Natural killer cell treated with Interleukin-12 subunit alpha and Interleukin-12 subunit beta and Interleukin-15 and Interleukin-18, amount 100 ng/mL, for 72 hours (primary cell): ENCODE data around the gene CLEC16A. TPM values are rescaled to one million over a fixed set of nuclear protein-coding genes. Genes with fewer than 3 reads are reported as not detected.

Source experiments
- ATAC-seq, 2 donors: fragments of 150-1000 bp; cut with Tn5 transposase in 1 of 2; sonication (Bioruptor Pico), chemical (Tn5 transposase) in 1 of 2; 2 replicates each; pipeline ENCODE4 v1.10.0; 2021
- DNase-seq: peaks from one replicate; pipeline ENCODE4 v3.0.0; 2022; ENCODE audit warnings: low spot score
- H3K27ac Mint-ChIP-seq, 2 donors: 1 replicate in 1 of 2; 2 replicates in 1 of 2; pipeline ENCODE4 v1.8.0; 2022; ENCODE audit warnings: mixed read lengths in 2 of 2, mild to moderate bottlenecking in 1 of 2, moderate library complexity in 1 of 2
- H3K27me3 Mint-ChIP-seq, 2 donors: 1 replicate in 1 of 2; 2 replicates in 1 of 2; pipeline ENCODE4 v1.8.0; 2022; ENCODE audit warnings: mixed read lengths in 2 of 2
- H3K36me3 Mint-ChIP-seq: one replicate; pipeline ENCODE4 v1.8.0; 2022; ENCODE audit warnings: mixed read lengths
- H3K4me1 Mint-ChIP-seq, 2 donors: 1 replicate in 1 of 2; 2 replicates in 1 of 2; pipeline ENCODE4 v1.8.0; 2022; ENCODE audit warnings: low read depth in 2 of 2, mixed read lengths in 2 of 2, mild to moderate bottlenecking in 1 of 2
- H3K4me3 Mint-ChIP-seq: one replicate; pipeline ENCODE4 v1.8.0; 2022; ENCODE audit warnings: mixed read lengths
- H3K9me3 Mint-ChIP-seq: 2 replicates; pipeline ENCODE4 v1.8.0; 2022; ENCODE audit warnings: mixed read lengths
- total RNA-seq, 2 donors: library from RNA; stranded (reverse); gene quantifications; one replicate each; pipeline ENCODE4 v1.2.3, GENCODE V29; 2022

CLEC16A gene
- total RNA-seq, 2 donors from 2014 or later: 42.5 to 60.2 TPM

DNA sequence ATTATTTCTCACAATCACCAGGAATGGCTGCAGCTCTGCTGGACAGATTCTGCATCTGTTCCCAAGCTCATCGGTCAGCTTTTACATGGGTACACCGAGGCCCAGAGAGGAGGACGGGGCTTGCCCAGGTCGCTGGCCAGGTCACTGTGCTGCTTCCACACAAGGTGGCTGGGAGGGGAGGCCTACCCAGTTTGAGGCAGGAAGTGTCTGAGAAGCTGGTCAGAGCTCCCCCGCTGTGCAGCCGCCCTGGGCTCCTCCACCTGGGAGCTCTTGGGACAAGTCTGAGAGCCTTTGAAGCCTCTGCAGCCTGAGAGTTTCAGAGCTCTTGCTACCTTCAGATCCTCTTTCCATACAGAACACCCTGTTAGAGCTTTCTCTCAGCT is 143.3 kb downstream of the CLEC16A start:
- Mint-ChIP-seq H3K9me3 (no peaks in the 10 kb centered on the region), H3K4me3 (no peak overlapping the region), H3K4me1 (peaks cover 5 to 25% of the 10 kb centered on the region in 2 donors), H3K27ac (peak overlapping the region in 1 of 2 donors; percentile 21), H3K36me3 (no peaks in the 10 kb centered on the region), H3K27me3 (no peaks in the 10 kb centered on the region)
- ATAC-seq (no peak), DNase-seq (no peak)

- no peak overlapping the region for H3K4me3 Mint-ChIP-seq
- DNase-seq (no peak), ATAC-seq (peak in 1 of 2 donors; percentile 8)
- H3K9me3 Mint-ChIP-seq: no peaks in the 10 kb centered on the region
- no peaks in the 10 kb centered on the region for H3K36me3 Mint-ChIP-seq
- H3K27me3 Mint-ChIP-seq: no peaks in the 10 kb centered on the region
- H3K27ac Mint-ChIP-seq: peak overlapping the region in 1 of 2 donors; percentile 21
- peaks cover 6 to 29% of the 10 kb centered on the region in 2 donors for H3K4me1 Mint-ChIP-seq
These were observed 143.8 kb downstream of the CLEC16A start for GRCh38 chr16:11088074-11088730.

- peak overlapping the region in 1 of 2 donors; percentile 79 for H3K27ac Mint-ChIP-seq
- ATAC-seq: peak in 1 of 2 donors; percentile 12
- no peak for DNase-seq
- H3K4me1 Mint-ChIP-seq: peaks cover 13 to 33% of the 10 kb centered on the region in 2 donors
- H3K9me3 Mint-ChIP-seq: no peaks in the 10 kb centered on the region
- H3K4me3 Mint-ChIP-seq: no peak overlapping the region
- H3K36me3 Mint-ChIP-seq: no peaks in the 10 kb centered on the region
- H3K27me3 Mint-ChIP-seq: no peaks in the 10 kb centered on the region
These were observed 144.5 kb downstream of the CLEC16A start for GRCh38 chr16:11088831-11089230.

GRCh38 chr16:11089504-11090124 is 145.2 kb downstream of the CLEC16A start:
- Mint-ChIP-seq H3K4me1 (peaks cover 20 to 37% of the 10 kb centered on the region in 2 donors), H3K4me3 (no peak overlapping the region), H3K27ac (peak overlapping the region in 1 of 2 donors; percentile 79), H3K36me3 (no peaks in the 10 kb centered on the region), H3K9me3 (no peaks in the 10 kb centered on the region), H3K27me3 (no peaks in the 10 kb centered on the region)
- DNase-seq: no peak
- ATAC-seq: no peak

DNA sequence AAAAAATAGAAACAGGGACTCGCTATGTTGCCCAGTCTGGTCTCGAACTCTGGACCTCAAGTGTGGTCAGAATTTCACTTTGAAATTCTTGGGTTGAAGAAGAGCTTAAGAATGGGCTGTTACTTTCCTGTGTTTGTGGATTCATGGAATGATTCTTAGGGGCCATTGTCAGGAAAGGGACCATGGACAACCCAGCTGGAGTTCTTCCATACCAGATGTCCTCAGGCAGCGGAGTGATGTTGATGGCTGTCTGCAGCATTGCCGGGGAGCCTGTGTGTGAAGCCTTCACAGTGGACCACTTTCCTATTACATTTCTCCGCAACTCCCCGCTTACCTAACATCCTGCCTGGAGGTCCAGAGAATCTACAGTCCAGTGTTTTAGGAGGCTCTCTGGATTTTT is 145.9 kb downstream of the CLEC16A start:
- no peak overlapping the region for H3K4me3 Mint-ChIP-seq

GRCh38 chr16:11091021-11091785 is 146.8 kb downstream of the CLEC16A start:
- ATAC-seq (no peak), DNase-seq (no peak)
- H3K9me3 Mint-ChIP-seq: no peaks in the 10 kb centered on the region
- no peaks in the 10 kb centered on the region for H3K36me3 Mint-ChIP-seq
- peaks cover 27 to 45% of the 10 kb centered on the region in 2 donors for H3K4me1 Mint-ChIP-seq
- H3K27ac Mint-ChIP-seq: peak overlapping the region in 1 of 2 donors; percentile 74
- no peak overlapping the region for H3K4me3 Mint-ChIP-seq
- no peaks in the 10 kb centered on the region for H3K27me3 Mint-ChIP-seq

More for the DNA sequence above, 145.9 kb downstream of the CLEC16A start:
- no peaks in the 10 kb centered on the region for H3K27me3 Mint-ChIP-seq
- ATAC-seq: no peak
- peak overlapping the region in 1 of 2 donors; percentile 68 for H3K27ac Mint-ChIP-seq
- no peaks in the 10 kb centered on the region for H3K9me3 Mint-ChIP-seq
- DNase-seq: no peak
- H3K36me3 Mint-ChIP-seq: no peaks in the 10 kb centered on the region
- peaks cover 27 to 43% of the 10 kb centered on the region in 2 donors for H3K4me1 Mint-ChIP-seq

GRCh38 chr16:11092788-11093571 is 148.6 kb downstream of the CLEC16A start:
- Mint-ChIP-seq H3K36me3 (no peaks in the 10 kb centered on the region), H3K27me3 (no peaks in the 10 kb centered on the region), H3K27ac (peak overlapping the region; percentile 72 to 90), H3K9me3 (no peaks in the 10 kb centered on the region), H3K4me1 (peaks cover 31 to 50% of the 10 kb centered on the region in 2 donors), H3K4me3 (peak overlapping the region; percentile 9)
- ATAC-seq: no peak
- no peak for DNase-seq

DNA sequence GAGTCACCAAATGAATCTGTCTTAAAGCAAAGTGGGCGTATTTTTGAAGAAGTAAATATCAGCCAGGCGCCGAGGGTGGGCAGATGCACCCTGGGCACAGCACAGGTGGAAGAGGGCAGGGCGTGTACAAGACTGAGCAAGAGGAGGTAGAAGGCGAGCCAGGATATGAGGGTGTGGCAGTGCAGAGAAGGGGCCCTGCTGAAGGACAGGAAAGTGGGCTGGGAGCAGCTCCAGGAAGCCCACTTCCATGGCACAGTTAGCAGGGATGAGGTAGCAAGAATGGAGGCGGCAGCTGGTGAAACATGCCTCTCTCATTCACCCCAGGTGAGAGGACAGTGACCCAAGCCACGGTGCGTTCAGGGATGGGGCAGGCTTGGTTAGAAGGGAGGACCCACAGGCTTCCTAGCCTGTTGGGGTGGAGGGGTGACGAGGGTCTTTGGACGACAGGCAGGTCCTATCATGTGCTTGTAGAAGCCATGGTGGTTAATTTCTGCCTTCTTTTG is 149.3 kb downstream of the CLEC16A start:
- Mint-ChIP-seq H3K4me1 (peaks cover 31 to 48% of the 10 kb centered on the region in 2 donors), H3K27me3 (no peaks in the 10 kb centered on the region), H3K9me3 (no peaks in the 10 kb centered on the region), H3K27ac (peak overlapping the region; percentile 72 to 90), H3K4me3 (peak overlapping the region; percentile 9), H3K36me3 (no peaks in the 10 kb centered on the region)
- DNase-seq (no peak), ATAC-seq (peak in 1 of 2 donors; percentile 13)

- peak overlapping the region; percentile 50 for H3K4me3 Mint-ChIP-seq
- H3K4me1 Mint-ChIP-seq: peaks cover 32 to 47% of the 10 kb centered on the region in 2 donors
- peak overlapping the region; percentile 72 to 90 for H3K27ac Mint-ChIP-seq
- ATAC-seq (peak; percentile 85), DNase-seq (peak; percentile 76)
- no peaks in the 10 kb centered on the region for H3K27me3 Mint-ChIP-seq
- H3K9me3 Mint-ChIP-seq: no peaks in the 10 kb centered on the region
- no peaks in the 10 kb centered on the region for H3K36me3 Mint-ChIP-seq
These were observed 149.9 kb downstream of the CLEC16A start for GRCh38 chr16:11094075-11094856.

GRCh38 chr16:11094857-11095565 is 150.6 kb downstream of the CLEC16A start:
- no peaks in the 10 kb centered on the region for H3K27me3 Mint-ChIP-seq
- ATAC-seq: no peak
- H3K27ac Mint-ChIP-seq: peak overlapping the region; percentile 72 to 90
- H3K4me1 Mint-ChIP-seq: peaks cover 39 to 50% of the 10 kb centered on the region in 2 donors
- peak overlapping the region; percentile 50 for H3K4me3 Mint-ChIP-seq
- H3K9me3 Mint-ChIP-seq: no peaks in the 10 kb centered on the region
- no peaks in the 10 kb centered on the region for H3K36me3 Mint-ChIP-seq
- DNase-seq: no peak

DNA sequence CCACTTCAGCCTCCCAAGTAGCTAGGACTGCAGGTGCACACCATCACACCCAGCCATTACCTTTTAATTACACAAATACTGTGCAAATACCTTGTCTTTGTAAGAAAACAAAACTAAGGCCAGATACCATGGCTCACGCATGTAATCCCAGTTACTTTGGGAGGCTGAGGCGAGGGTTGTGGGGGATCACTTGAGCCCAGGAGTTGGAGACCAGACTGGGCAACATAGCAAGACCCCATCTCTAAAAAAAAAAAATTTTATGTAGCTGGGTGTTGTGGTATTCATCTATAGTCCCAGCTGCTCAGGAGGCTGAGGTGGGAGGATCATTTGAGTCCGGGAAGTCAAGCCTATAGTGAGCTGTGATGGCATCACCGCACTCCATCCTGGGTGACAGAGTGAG is 151.6 kb downstream of the CLEC16A start:
- no peaks in the 10 kb centered on the region for H3K36me3 Mint-ChIP-seq
- H3K4me1 Mint-ChIP-seq: peaks cover 45 to 55% of the 10 kb centered on the region in 2 donors
- DNase-seq (no peak), ATAC-seq (no peak)
- no peaks in the 10 kb centered on the region for H3K9me3 Mint-ChIP-seq
- H3K27me3 Mint-ChIP-seq: no peaks in the 10 kb centered on the region
- no peak overlapping the region for H3K4me3 Mint-ChIP-seq
- peak overlapping the region in 1 of 2 donors; percentile 90 for H3K27ac Mint-ChIP-seq

- DNase-seq (no peak), ATAC-seq (no peak)
- no peak overlapping the region for H3K4me3 Mint-ChIP-seq
- no peaks in the 10 kb centered on the region for H3K9me3 Mint-ChIP-seq
- H3K4me1 Mint-ChIP-seq: peaks cover 53 to 63% of the 10 kb centered on the region in 2 donors
- peaks cover 0 to 3% of the 10 kb centered on the region in 2 donors for H3K27me3 Mint-ChIP-seq
- no peaks in the 10 kb centered on the region for H3K36me3 Mint-ChIP-seq
- peak overlapping the region; percentile 68 to 100 for H3K27ac Mint-ChIP-seq
These were observed 152.9 kb downstream of the CLEC16A start for GRCh38 chr16:11097094-11097786.
